ENCODE data around the gene TMOD4.

The TMOD4 gene

GRCh38 chr1:151171190-151171589 lies 4.6 kb downstream of the TMOD4 start:
- TF ChIP-seq ZFX (IDR thresholded peaks at IDR 0.05), result no peak
- H3K27ac ChIP-seq, result no peak overlapping the region

DNA sequence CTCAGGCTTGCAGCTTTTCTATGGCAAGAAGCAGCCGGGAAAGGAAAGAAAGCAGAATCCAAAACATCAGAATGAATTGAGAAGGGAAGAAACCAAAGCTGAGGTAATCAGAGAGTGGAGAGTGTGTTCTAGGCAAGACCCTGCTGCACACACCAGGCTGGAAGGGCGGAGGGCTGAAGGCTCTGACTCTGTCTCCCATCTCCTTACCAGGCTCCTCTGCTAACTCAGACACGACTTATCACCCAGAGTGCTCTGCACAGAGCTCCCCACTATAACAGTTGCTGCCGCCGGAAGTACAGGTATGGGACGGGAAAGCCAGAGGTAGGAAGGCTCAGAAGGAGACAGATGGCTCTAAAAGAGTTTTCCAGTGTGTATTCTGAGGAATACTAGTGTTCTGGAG lies 8.7 kb downstream of the TMOD4 start:
- H3K27ac ChIP-seq, result peak overlapping the region; percentile 74
- no peak for TF ChIP-seq ZFX (IDR thresholded peaks at IDR 0.05)
- TF ChIP-seq, protein P1, sequence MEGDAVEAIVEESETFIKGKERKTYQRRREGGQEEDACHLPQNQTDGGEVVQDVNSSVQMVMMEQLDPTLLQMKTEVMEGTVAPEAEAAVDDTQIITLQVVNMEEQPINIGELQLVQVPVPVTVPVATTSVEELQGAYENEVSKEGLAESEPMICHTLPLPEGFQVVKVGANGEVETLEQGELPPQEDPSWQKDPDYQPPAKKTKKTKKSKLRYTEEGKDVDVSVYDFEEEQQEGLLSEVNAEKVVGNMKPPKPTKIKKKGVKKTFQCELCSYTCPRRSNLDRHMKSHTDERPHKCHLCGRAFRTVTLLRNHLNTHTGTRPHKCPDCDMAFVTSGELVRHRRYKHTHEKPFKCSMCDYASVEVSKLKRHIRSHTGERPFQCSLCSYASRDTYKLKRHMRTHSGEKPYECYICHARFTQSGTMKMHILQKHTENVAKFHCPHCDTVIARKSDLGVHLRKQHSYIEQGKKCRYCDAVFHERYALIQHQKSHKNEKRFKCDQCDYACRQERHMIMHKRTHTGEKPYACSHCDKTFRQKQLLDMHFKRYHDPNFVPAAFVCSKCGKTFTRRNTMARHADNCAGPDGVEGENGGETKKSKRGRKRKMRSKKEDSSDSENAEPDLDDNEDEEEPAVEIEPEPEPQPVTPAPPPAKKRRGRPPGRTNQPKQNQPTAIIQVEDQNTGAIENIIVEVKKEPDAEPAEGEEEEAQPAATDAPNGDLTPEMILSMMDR (conservative IDR thresholded peaks at IDR 0.05), result no peak

GRCh38 chr1:151166505-151166956 lies 9.2 kb downstream of the TMOD4 start:
- TF ChIP-seq ZFX (IDR thresholded peaks at IDR 0.05), result no peak
- TF ChIP-seq, protein P1 (conservative IDR thresholded peaks at IDR 0.05), result no peak
- peak overlapping the region; percentile 74 for H3K27ac ChIP-seq

DNA sequence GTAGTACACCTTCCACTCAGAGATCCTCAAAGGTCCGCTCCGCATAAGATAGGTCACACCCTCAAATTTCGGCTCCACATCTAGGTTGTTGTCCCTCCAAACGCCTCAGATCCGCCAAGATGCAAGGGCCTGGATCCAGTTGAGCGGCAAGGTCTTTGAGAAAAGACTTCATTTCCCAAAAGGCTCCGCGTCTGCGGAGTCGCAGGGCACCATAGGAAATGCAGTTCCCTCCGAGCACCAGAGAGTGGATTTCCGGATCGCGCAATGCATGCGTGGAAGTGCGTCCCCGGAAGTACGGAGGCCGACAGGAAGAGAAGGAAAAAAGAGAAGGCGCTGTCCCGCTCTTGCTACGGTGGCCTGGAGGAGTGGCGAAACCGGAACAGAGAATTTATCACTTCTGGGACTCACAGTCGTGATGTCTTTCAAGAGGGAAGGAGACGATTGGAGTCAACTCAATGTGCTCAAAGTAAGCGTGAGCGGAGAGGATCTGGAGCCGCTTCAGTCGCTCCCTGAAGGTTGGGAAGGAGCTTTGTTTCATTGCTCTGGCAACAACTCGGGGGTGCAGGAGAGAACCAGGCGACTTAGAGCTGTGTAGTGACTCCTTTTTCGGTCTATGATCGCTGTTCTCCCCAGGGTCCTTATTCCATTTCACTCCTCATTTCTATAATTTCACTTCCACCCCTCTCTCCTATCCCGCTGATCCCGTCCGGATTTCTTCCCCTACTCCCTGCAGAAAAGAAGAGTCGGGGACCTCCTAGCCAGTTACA lies 9.9 kb downstream of the TMOD4 start, which contains the start of the genes LYSMD1 and SCNM1:
LYSMD1 (minus strand) TSS at position 165 of the 767 bp plus-strand sequence. CDS start 644 bp downstream, outside the sequence.
SCNM1 (plus strand) TSS at position 407 of the 767 bp plus-strand sequence; CDS start at position 416, 9 bp downstream.
- TF ChIP-seq, protein P1 (conservative IDR thresholded peaks at IDR 0.05), result no peak
- peak; percentile 89 for TF ChIP-seq ZFX (IDR thresholded peaks at IDR 0.05)
- H3K27ac ChIP-seq, result peak within 1 kb of the TSS; percentile 74

DNA sequence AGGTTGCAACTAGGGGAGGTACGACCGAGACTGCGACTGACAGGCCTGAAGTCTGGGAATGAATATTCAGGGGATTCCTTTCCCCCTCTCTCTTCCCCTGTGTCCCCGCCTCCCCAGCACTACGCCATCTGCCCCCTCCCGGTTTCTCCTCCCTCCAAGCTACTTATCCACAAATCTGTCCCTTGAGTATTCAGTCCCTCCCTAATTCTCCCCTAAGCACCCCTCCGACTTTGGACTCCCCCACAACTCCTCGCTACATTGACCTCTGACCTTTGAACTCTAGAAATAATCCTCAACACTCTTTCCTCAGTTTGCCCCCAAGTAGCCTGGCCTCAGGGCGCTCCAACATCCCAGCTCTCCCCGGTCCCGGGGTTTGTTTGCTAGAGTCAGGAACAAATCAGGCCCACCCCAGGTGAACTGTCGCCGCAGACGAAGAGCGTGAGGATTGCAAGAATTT lies 10.5 kb downstream of the TMOD4 start:
- H3K27ac ChIP-seq, result peak overlapping the region; percentile 74
- no peak for TF ChIP-seq ZFX (IDR thresholded peaks at IDR 0.05)
- TF ChIP-seq, protein P1 (conservative IDR thresholded peaks at IDR 0.05), result no peak

DNA sequence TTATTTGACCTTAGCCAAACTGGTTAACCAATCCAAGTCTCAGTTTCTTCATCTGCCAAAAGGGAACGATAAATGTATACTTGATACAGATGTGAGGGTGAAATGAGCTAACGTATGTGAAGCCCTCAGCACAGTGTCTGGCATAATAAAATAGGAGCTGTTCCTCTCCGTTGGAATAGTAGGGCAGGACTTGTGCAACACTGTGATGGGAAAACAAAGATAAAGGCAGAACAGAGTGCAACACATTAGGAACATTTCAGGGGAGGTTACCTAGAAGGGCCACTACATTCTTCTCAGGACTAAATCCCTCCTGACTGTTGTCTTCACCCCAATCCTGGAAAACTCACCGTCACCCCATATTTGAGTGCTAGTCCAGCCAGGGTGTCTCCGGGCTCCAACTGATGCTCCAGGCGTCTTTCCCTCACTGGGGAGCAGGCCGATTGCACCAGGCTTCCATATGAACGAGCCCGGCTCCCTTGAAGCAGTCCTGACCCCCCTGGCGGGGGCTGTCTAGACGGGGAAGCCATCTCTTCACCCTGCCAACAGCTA lies 11.0 kb downstream of the TMOD4 start:
- H3K27ac ChIP-seq, result peak overlapping the region; percentile 74
- no peak for TF ChIP-seq ZFX (IDR thresholded peaks at IDR 0.05)
- TF ChIP-seq, protein P1 (conservative IDR thresholded peaks at IDR 0.05), result no peak

DNA sequence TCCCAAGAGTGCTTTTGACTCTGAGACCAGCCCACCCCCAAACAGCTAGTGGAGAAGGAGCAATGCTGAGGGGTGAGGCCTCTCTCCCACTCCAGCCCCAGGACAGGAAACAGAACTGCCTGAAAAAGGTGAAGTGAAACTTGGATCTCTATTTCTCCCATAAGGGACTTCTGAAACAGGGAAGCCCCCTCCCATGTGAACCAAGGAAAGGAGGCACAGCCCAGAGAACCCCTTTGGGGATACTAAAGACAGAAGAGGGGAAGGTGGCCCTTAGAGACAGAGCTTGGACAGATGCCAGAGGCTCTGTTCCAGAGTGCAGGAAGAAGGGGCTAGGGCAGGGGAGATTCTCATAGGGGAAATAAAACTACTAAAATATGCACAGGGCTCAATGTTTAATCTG lies 16.4 kb downstream of the TMOD4 start:
- TF ChIP-seq, protein P1 (conservative IDR thresholded peaks at IDR 0.05), result no peak
- TF ChIP-seq ZFX (IDR thresholded peaks at IDR 0.05), result no peak
- no peak overlapping the region for H3K27ac ChIP-seq
